Daoy (cell line): ENCODE results near the gene BRIP1. TPM values are rescaled to one million over a fixed set of nuclear protein-coding genes. Genes with fewer than 3 reads are reported as not detected.

Experiments
- DNase-seq: peaks from one replicate; pipeline ENCODE4 v3.0.0-alpha.2; 2015; ENCODE audit warnings: low read depth
- total RNA-seq: library from RNA; depleted of rRNA; stranded (reverse); fragments of >200 nt; shearing (Covaris generic); gene quantifications from 2 replicates; pipeline ENCODE4 v1.2.3, GENCODE V29; 2014

Gene BRIP1
- total RNA-seq, 1 experiment from 2014 or later = 28.5 TPM

GRCh38 chr17:61662741-61663140 lies 200.6 kb downstream of the BRIP1 start:
- no peak for DNase-seq

- no peak for DNase-seq
Measured at GRCh38 chr17:61662186-61662585, 201.1 kb downstream of the BRIP1 start.

DNA sequence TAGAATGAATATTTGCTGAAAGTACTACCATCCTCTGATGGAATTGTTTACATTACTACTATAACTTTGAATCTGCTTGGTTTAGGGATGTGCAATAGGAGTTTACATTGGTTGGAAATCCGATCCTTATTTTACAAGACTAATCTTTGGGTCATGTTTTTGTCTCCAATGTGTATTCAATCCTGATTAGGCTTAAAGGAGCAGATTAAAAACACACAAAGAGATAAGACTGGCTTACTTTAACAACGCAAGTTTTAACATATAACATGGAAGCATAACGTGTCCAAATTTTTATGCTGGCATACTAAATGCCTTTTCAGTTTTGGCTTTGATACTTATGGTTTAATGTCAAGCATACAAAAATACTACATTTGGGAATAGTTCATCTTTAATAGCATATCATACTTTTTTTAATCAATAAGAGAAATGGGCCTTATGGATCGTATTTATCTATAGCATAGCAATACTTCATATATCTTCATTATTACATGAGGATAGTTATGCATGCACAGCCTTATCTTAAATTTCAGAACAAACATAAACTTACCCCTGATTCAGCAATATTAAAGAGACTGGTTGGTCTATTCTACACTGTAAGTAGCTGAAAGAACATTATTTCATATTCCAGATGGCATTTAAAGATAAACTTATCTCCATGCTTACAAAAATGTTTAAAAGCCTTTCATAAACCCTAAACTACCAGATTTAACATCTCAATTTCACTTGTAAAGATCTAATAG lies 202.4 kb downstream of the BRIP1 start:
- DNase-seq = no peak

- DNase-seq = no peak
Measured at GRCh38 chr17:61659437-61659836, 203.9 kb downstream of the BRIP1 start.

- no peak for DNase-seq
Measured at GRCh38 chr17:61658183-61658582, 205.1 kb downstream of the BRIP1 start.

DNA sequence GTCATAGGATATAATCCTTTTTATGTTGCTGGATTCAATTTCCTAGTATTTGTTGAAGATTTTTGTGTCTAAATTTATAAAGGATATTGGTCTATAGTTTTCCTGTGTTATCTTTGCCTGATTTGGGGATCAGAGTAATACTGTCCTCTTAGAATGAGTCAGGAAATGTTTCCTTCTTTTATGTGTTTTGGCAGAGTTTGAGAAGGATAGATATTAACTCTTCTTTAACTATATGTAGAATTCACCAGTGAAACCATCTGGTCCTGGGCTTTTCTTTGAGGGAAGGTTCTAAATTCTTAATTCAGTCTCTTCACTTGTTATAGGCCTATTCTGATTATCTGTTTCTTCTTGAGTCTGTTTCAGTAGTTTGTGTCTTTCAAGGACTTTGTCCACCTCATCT lies 206.0 kb downstream of the BRIP1 start:
- DNase-seq = no peak

GRCh38 chr17:61656721-61657217 lies 206.6 kb downstream of the BRIP1 start:
- no peak for DNase-seq

GRCh38 chr17:61650749-61651148 lies 212.6 kb downstream of the BRIP1 start:
- DNase-seq = no peak

GRCh38 chr17:61648587-61648986 lies 214.7 kb downstream of the BRIP1 start:
- DNase-seq = no peak

DNA sequence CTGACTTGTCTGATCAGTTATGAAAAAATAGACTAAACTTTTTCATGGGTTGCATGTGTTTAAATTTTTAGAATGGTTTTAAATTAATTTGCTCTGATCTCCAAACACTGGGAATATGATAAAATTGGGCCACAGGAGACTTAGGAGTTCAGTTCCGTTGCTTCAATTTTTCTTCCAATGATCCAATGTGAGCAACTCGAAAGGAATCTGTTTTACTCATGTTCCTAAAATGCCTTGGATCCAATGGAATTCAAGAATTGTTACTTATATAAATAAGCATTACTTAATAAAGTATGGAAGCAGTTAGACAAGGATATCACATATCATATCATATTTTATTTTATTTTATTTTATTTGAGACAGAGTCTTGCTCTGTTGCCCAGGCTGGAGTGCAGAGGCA lies 216.3 kb downstream of the BRIP1 start:
- DNase-seq = peak; percentile 23

- no peak for DNase-seq
Measured at GRCh38 chr17:61646482-61646881, 216.8 kb downstream of the BRIP1 start.

GRCh38 chr17:61645920-61646319 lies 217.4 kb downstream of the BRIP1 start:
- DNase-seq = no peak

DNA sequence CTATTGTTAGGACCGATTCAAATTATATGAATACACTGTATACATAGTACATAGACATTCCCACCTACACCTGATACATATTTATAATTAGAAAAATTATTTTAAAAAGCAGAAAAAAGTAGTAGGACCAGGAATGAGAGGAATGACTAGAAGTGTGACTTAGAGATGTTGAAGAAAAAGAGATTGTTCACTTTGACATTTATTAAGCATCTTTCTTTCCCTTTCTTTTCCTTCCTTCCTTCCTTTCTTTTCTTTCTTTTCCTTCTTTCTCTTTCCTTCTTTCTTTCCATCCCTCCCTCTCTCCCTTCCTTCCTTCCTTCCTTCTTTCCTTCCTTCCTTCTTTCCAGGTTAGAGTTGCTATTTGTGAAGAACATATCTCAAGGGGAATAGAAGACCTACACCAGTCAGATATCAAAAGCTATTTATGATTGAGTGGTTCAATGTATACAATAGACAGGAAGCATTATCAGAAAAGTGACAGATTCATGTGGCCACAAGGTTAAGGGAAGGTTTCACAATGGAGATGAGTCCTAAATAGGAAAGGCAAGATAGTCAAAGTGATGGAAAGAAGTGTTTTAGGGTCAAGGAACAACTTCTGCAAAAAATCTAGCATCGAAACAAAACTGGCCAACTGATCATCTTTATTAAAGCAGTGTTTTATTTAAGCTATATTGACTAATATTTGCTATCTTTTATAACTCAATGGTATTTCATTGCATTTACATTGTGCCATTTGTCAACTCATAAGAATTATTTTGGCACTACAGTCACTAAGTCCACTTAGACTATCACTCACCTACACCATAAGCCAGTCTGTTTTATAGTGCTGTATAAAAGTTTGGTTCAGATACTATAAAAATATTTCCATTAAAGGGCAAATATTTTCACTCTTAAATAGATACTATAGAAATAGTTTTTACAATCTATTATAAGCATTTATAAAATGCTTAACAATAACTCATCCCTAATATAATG lies 218.2 kb downstream of the BRIP1 start:
- DNase-seq = no peak

DNA sequence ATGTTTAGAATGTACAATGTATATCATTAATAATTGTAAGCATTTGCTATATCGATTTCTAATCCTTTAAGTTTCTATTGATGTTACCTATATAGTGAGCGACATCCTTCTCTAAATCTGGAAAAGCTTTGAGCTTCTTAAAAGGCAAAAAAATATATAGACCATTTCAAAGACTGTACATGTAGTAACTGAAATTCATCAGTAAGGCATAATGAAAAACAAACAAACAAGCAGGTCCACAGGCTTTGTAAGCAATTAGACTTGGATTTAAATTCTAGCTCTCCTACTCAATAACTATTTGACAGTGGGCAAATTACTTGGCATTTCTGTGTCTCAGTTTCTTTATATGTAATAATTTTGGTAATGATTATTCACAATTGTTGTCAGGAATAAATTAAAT lies 220.6 kb downstream of the BRIP1 start:
- DNase-seq = no peak

GRCh38 chr17:61641715-61642114 lies 221.6 kb downstream of the BRIP1 start:
- no peak for DNase-seq

DNA sequence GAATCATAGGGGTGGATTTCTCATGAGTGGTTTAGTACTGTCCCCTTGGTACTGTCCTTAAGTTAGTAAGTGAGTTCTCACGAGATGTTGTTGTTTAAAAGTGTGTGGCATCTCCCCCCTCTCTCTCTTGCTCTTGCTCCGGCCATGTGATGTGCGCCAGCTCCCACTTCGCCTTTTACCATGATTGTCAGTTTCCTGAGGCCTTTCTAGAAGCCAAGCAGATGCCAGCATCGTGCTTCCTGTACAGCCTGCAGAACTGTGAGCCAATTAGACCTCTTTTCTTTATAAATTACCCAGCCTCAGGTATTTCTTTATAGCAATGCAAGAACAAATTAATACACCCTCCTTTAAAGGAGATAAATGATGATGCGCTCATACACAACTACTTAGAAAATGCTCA lies 222.2 kb downstream of the BRIP1 start:
- no peak for DNase-seq

GRCh38 chr17:61639818-61640217 lies 223.5 kb downstream of the BRIP1 start:
- DNase-seq = no peak

GRCh38 chr17:61638087-61638486 lies 225.2 kb downstream of the BRIP1 start:
- DNase-seq = no peak

DNA sequence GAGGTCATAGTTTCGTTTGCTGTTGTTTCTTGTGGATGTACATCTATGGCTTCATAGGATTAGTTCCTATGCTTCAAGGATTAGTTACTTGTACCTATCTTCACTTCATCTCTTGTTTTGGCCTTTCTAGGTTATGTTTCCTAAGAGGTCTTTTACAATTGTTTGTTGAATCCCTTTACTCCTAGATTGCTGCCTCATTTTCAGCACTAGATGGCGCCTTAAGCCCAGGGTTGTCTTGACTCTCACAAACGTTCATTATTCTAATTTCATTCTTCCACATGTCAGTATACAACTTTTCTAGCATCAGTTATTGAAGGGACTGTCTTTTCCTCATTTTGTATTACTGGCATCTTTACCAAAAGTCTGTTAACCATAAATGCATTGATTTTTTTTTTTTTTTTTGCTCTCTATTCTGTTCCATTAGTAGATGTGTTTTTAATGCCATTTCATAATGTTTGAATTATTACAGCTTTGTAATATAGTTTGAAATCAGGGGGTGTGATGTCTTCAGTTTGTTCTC lies 227.4 kb downstream of the BRIP1 start:
- peak; percentile 57 for DNase-seq

GRCh38 chr17:61634942-61635538 lies 228.3 kb downstream of the BRIP1 start:
- no peak for DNase-seq

- DNase-seq = no peak
Measured at GRCh38 chr17:61634011-61634539, 229.3 kb downstream of the BRIP1 start.

- no peak for DNase-seq
Measured at GRCh38 chr17:61632826-61633225, 230.5 kb downstream of the BRIP1 start.
